PC-9 (cell line): Measurements from ENCODE around the gene WDR3. TPM values are rescaled to one million over a fixed set of nuclear protein-coding genes. Genes with fewer than 3 reads are reported as not detected.
"Not testable (repeated sequence)": the region's sequence is repeated elsewhere in the genome, so short reads cannot be mapped to it uniquely, and the experiment has no call there.

ENCODE experiments used
- BruUV-seq: library from RNA; stranded (reverse); fragments of 400-500 nt; replicated peaks from 2 replicates; lab custom pipeline; 2021; lab: Mats Ljungman, UMichigan
- CTCF ChIA-PET: fragments of 300-600 bp; sonication (Branson Sonifier 250); formaldehyde crosslinking; loops from one replicate; lab custom pipeline; 2022; ENCODE audit warnings: antibody characterized with exemption; lab: Charles Lee
- POLR2A ChIA-PET: fragments of 300-600 bp; sonication (Branson Sonifier 250); formaldehyde crosslinking; loops from one replicate; lab custom pipeline; 2022; ENCODE audit warnings: antibody characterized with exemption; ENCODE audit not compliant: unreplicated experiment; lab: Charles Lee
- DNase-seq, 2 experiments: peaks; one replicate each; pipeline versions ENCODE4 v3.0.0 to v3.0.0-alpha.2; 2015 to 2022; ENCODE audit warnings: mixed read lengths in 1 of 2
- H2AFZ ChIP-seq: fragments of 200-600 bp; sonication (generic); 2 replicates; pipeline ENCODE4 v1.8.1; 2017; ENCODE audit warnings: antibody characterized with exemption
- H3F3A ChIP-seq: fragments of 200-600 bp; sonication (generic); 2 replicates; pipeline ENCODE4 v1.8.1; 2017; ENCODE audit warnings: antibody characterized with exemption, mild to moderate bottlenecking, low read depth; ENCODE audit not compliant: insufficient read depth
- H3K27ac ChIP-seq: fragments of 200-600 bp; sonication (generic); 2 replicates; pipeline ENCODE4 v1.6.1; 2016; ENCODE audit warnings: mixed run types
- H3K27me3 ChIP-seq: fragments of 200-600 bp; sonication (generic); 2 replicates; pipeline ENCODE4 v1.6.1; 2016; ENCODE audit warnings: low read depth, mixed run types; ENCODE audit not compliant: insufficient read depth
- H3K36me3 ChIP-seq: fragments of 200-600 bp; sonication (generic); 2 replicates; pipeline ENCODE4 v1.6.1; 2016; ENCODE audit warnings: low read depth, mixed run types
- H3K4me1 ChIP-seq: fragments of 200-600 bp; sonication (generic); replicated peaks from 2 replicates; pipeline ENCODE4 v1.6.1; 2016; ENCODE audit warnings: mixed run types; ENCODE audit not compliant: insufficient read depth
- H3K4me2 ChIP-seq: fragments of 200-600 bp; sonication (generic); 2 replicates; pipeline ENCODE4 v1.6.1; 2017; ENCODE audit warnings: mixed run types
- H3K4me3 ChIP-seq: fragments of 200-600 bp; sonication (generic); 2 replicates; pipeline ENCODE4 v1.6.1; 2016; ENCODE audit warnings: mixed run types
- H3K79me2 ChIP-seq: fragments of 200-600 bp; sonication (generic); 2 replicates; pipeline ENCODE4 v1.6.1; 2017; ENCODE audit warnings: low read depth, mixed run types
- H3K9me2 ChIP-seq: fragments of 200-600 bp; sonication (generic); 2 replicates; pipeline ENCODE4 v1.8.1; 2017; ENCODE audit warnings: mild to moderate bottlenecking; ENCODE audit not compliant: insufficient read depth
- H3K9me3 ChIP-seq: fragments of 200-600 bp; sonication (generic); 2 replicates; pipeline ENCODE4 v1.8.1; 2016; ENCODE audit warnings: low read depth; ENCODE audit not compliant: insufficient read depth
- H4K20me1 ChIP-seq: fragments of 200-600 bp; sonication (generic); 2 replicates; pipeline ENCODE4 v1.8.1; 2017; ENCODE audit not compliant: insufficient read depth
- EZH2 ChIP-seq: fragments of 200-600 bp; sonication (generic); IDR thresholded peaks from 2 replicates; pipeline ENCODE4 v1.8.0; 2017; ENCODE audit warnings: antibody characterized with exemption, low read depth
- intact Hi-C: fragments of 100-400 bp; cut with micrococcal nuclease; formaldehyde crosslinking; loops from one replicate; pipeline ENCODE4 v1.10.0; 2022; ENCODE audit not compliant: unreplicated experiment
- total RNA-seq: library from RNA; stranded (reverse); gene quantifications from 2 replicates; pipeline ENCODE4 v1.2.3, GENCODE V29; 2021
- TF ChIP-seq, protein P1 (sequence below): fragments of 200-600 bp; sonication (generic); conservative IDR thresholded peaks from 2 replicates; pipeline ENCODE4 v1.6.1; 2017; ENCODE audit warnings: mixed run types, antibody characterized with exemption, mild to moderate bottlenecking, moderate library complexity

The WDR3 gene
- total RNA-seq, 1 experiment from 2014 or later: 38.3 TPM

DNA sequence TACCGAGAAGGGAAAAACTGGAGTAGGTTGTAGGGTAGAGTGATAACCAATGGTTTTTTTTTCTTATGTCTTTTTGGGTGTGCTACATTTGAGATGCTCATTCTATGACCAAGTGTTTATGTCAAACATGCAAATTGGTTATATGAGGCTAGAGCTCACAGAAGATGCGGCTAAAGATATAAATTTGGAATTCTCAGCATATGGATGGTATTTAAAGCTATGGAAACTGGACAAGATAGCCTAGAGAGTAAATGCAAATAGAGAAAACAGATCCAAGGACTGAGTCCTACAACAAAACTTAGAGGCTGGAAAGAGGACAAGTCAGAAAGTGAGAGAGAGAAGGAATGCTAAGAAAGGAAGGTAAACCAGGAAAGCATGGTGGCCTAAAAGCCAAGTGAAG is 7.5 kb upstream of the WDR3 start:
- no peak for DNase-seq
- POLR2A ChIA-PET: no interaction called here
- peaks cover 56% of the 10 kb centered on the region for H3K79me2 ChIP-seq

GRCh38 chr1:117922717-117923116 is 6.8 kb upstream of the WDR3 start:
- CTCF ChIA-PET, BruUV-seq: not testable (repeated sequence)

More for the DNA sequence above, 7.5 kb upstream of the WDR3 start:
- Histone ChIP-seq H3K27ac (no peak overlapping the region), H3K4me2 (no peak overlapping the region), H3K9me2 (no peaks in the 10 kb centered on the region), H3K36me3 (peaks cover 36% of the 10 kb centered on the region), H3K4me1 (no peaks in the 10 kb centered on the region), H3K4me3 (no peak overlapping the region), H3K9me3 (0 out of 2 replicates have a peak, but pooled peaks cover 14% of the 10 kb centered on the region), H3K27me3 (no peaks in the 10 kb centered on the region), H2AFZ (no peak overlapping the region), H4K20me1 (peaks cover 10% of the 10 kb centered on the region), H3F3A (no peaks in the 10 kb centered on the region)
- no peak for TF ChIP-seq EZH2
- TF ChIP-seq, protein P1, sequence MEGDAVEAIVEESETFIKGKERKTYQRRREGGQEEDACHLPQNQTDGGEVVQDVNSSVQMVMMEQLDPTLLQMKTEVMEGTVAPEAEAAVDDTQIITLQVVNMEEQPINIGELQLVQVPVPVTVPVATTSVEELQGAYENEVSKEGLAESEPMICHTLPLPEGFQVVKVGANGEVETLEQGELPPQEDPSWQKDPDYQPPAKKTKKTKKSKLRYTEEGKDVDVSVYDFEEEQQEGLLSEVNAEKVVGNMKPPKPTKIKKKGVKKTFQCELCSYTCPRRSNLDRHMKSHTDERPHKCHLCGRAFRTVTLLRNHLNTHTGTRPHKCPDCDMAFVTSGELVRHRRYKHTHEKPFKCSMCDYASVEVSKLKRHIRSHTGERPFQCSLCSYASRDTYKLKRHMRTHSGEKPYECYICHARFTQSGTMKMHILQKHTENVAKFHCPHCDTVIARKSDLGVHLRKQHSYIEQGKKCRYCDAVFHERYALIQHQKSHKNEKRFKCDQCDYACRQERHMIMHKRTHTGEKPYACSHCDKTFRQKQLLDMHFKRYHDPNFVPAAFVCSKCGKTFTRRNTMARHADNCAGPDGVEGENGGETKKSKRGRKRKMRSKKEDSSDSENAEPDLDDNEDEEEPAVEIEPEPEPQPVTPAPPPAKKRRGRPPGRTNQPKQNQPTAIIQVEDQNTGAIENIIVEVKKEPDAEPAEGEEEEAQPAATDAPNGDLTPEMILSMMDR: no peak
- intact Hi-C loops: no loop called here
- BruUV-seq: no TSS peak
- CTCF ChIA-PET: interaction anchor here (0.6 kb wide), 1 partner anchor 273 kb away, joined by 3 read pairs; no protein-coding TSS in a partner anchor

GRCh38 chr1:117925981-117926380 is 3.6 kb upstream of the WDR3 start:
- no peak for DNase-seq
- BruUV-seq: no TSS peak
- Histone ChIP-seq H3K4me3 (no peak overlapping the region), H3K4me2 (no peak overlapping the region), H3F3A (peaks cover 6% of the 10 kb centered on the region; the same call in 1 of the 2 replicates), H3K27ac (no peak overlapping the region), H3K36me3 (peaks cover 12% of the 10 kb centered on the region; the same call in 1 of the 2 replicates), H3K79me2 (peaks cover 85% of the 10 kb centered on the region), H2AFZ (no peak overlapping the region), H3K9me3 (0 out of 2 replicates have a peak, but pooled peaks cover 14% of the 10 kb centered on the region), H3K9me2 (no peaks in the 10 kb centered on the region), H3K27me3 (no peaks in the 10 kb centered on the region), H4K20me1 (peaks cover 30% of the 10 kb centered on the region), H3K4me1 (peaks cover 17% of the 10 kb centered on the region)
- CTCF ChIA-PET: no interaction called here
- intact Hi-C loops: no loop called here
- TF ChIP-seq, protein P1: no peak
- no peak for TF ChIP-seq EZH2
- POLR2A ChIA-PET: no interaction called here

More at GRCh38 chr1:117922717-117923116, 6.8 kb upstream of the WDR3 start:
- H3K4me1 ChIP-seq, H3K4me2 ChIP-seq, POLR2A ChIA-PET, H3F3A ChIP-seq, DNase-seq, H3K4me3 ChIP-seq, intact Hi-C loops, H2AFZ ChIP-seq, H3K9me2 ChIP-seq, H3K27me3 ChIP-seq, H3K27ac ChIP-seq: not testable (repeated sequence)
- Histone ChIP-seq H4K20me1 (peaks cover 17% of the 10 kb centered on the region), H3K9me3 (0 out of 2 replicates have a peak, but pooled peaks cover 14% of the 10 kb centered on the region), H3K36me3 (peaks cover 35% of the 10 kb centered on the region), H3K79me2 (peaks cover 63% of the 10 kb centered on the region)
